Measurements from ENCODE around the gene GLRB. TPM values are rescaled to one million over a fixed set of nuclear protein-coding genes. Genes with fewer than 3 reads are reported as not detected.

Gene GLRB
- total and polyA plus RNA-seq, 9 of the 15 experiments (the other 6 are each of a cell fraction or from before 2014, with no cell fraction given): not detected

GRCh38 chr4:157080605-157081004 is 4.7 kb downstream of the GLRB start:
- Histone ChIP-seq H3K9me1 (ENCODE audit: control insufficient read depth, insufficient read depth, low read length) (no peaks in the 10 kb centered on the region), H3K36me3 (ENCODE audit: control insufficient read depth, insufficient read depth, low read length) (no peaks in the 10 kb centered on the region), H3K9me3 (replicated peaks; ENCODE audit: control insufficient read depth, insufficient read depth, low read depth, low read length) (no peaks in the 10 kb centered on the region; the same call in 1 of the 2 replicates), H3K9ac (ENCODE audit: insufficient read depth in 1 of 2, low read depth in 2 of 2, low read length in 2 of 2) (no peak overlapping the region), H3K79me2 (ENCODE audit: control insufficient read depth, insufficient read depth, low read length) (no peaks in the 10 kb centered on the region), H4K20me1 (replicated peaks; ENCODE audit: control insufficient read depth, insufficient read depth, low read length) (no peaks in the 10 kb centered on the region), H3K27me3 (ENCODE audit: control insufficient read depth in 2 of 2, insufficient read depth in 2 of 2, low read length in 2 of 2) (no peaks in the 10 kb centered on the region), H2AFZ (ENCODE audit: low read depth, low read length) (no peak overlapping the region), H3K27ac (ENCODE audit: extremely low read depth, low read depth, low read length) (no peak overlapping the region), H3K4me2 (ENCODE audit: insufficient read depth, low read length) (no peak overlapping the region), H3K4me1 (replicated peaks in 1 of 2; ENCODE audit: control insufficient read depth in 2 of 2, insufficient read depth in 2 of 2, low read length in 2 of 2) (no peaks in the 10 kb centered on the region), H3K4me3 (no peak overlapping the region)
- intact Hi-C loops (cut with micrococcal nuclease) (no loop called here), in situ Hi-C loops (cut with MboI) (no loop called here)
- DNase-seq (ENCODE audit: extremely low read depth in 1 of 4, low spot score in 3 of 4) (no peak), ATAC-seq (no peak), FAIRE-seq (no peak)
- no TSS peak for BruUV-seq (replicated peaks)
- ChIA-PET CTCF (ENCODE audit: low intra/inter-chr PET ratio) (no interaction called here), POLR2A (no interaction called here)
- no peak for TF ChIP-seq NCOR1 (IDR thresholded peaks at IDR 0.05)
- no peak for TF ChIP-seq ZNF699 (CRISPR knock-in tag; IDR thresholded peaks at IDR 0.05; ENCODE audit: insufficient replicate concordance)
- TF ChIP-seq FOXA3 (CRISPR knock-in tag; conservative IDR thresholded peaks at IDR 0.05 in 1 of 2, IDR thresholded peaks at IDR 0.05 in 1 of 2): no peak
- no peak for TF ChIP-seq CBFB (CRISPR knock-in tag; IDR thresholded peaks at IDR 0.05)
- TF ChIP-seq NR3C1 (CRISPR knock-in tag; IDR thresholded peaks at IDR 0.05): no peak
- TF ChIP-seq CHD1 (IDR thresholded peaks at IDR 0.05; ENCODE audit: low read length): no peak
- no peak for TF ChIP-seq ZNF609 (CRISPR knock-in tag; IDR thresholded peaks at IDR 0.05; ENCODE audit: borderline replicate concordance)
- TF ChIP-seq HNRNPL (IDR thresholded peaks at IDR 0.05; ENCODE audit: low read depth, low read length): no peak
- no peak for TF ChIP-seq MYBL2 (IDR thresholded peaks at IDR 0.05; ENCODE audit: low read depth)
- no peak for TF ChIP-seq MYBL2 (CRISPR knock-in tag; IDR thresholded peaks at IDR 0.05; ENCODE audit: borderline replicate concordance)
- no peak for TF ChIP-seq ZSCAN29 (IDR thresholded peaks at IDR 0.05)

Data from K562 (cell line).